ENCODE results near the gene EYA2. TPM values are rescaled to one million over a fixed set of nuclear protein-coding genes. Genes with fewer than 3 reads are reported as not detected.

EYA2 gene
- total and polyA plus RNA-seq, 2 donors (not counting 1 experiment from before 2014, with no cell fraction given): 1.1 to 2.8 TPM

DNA sequence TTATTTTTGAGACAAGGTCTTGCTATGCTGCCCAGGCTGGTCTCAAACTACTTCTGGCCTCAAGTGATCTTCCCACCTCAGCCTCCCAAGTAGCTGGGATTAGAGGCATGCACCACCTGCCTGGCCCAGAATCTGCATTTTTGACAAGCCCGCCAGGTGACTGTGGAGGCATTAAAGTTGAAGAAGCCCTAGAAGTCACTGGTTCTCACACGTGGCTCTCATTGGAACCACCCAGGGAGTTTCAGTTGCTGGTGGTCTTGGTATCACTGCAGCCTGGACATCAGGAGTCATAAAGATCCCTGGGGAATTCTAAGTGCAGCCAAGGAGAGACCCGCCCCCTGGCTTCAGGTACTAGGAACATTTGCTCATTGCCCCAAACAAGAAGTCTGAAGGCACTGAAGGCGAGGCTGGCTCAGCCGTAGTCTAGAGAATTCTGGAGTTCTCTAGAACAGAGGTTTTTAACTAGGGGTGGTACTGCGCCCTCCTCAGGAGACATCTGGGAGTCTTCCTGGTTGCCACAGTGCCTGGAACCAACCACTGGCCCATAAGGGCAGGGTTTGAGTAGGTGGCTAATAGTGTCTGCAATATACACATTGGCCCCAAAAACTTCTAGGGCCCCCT lies 279.1 kb downstream of the EYA2 start:
- no peaks in the 10 kb centered on the region for H3K79me2 ChIP-seq (ENCODE audit: control insufficient read depth, insufficient read depth, low read length)
- no peak overlapping the region for H3K4me3 Mint-ChIP-seq
- H3K9me3 Mint-ChIP-seq (ENCODE audit: insufficient read depth): no peaks in the 10 kb centered on the region
- no peaks in the 10 kb centered on the region for H3K36me3 ChIP-seq (replicated peaks in 1 of 2; ENCODE audit: control extremely low read depth in 1 of 2, control insufficient read depth in 1 of 2, extremely low read depth in 1 of 2, insufficient read depth in 2 of 2, low read length in 1 of 2)
- peaks cover 0 to 5% (median 3%) of the 10 kb centered on the region in 4 experiments for H3K27me3 ChIP-seq (replicated peaks in 1 of 4; ENCODE audit: control extremely low read depth in 1 of 4, control insufficient read depth in 3 of 4, insufficient read depth in 4 of 4, low read length in 3 of 4)
- H3K27ac Mint-ChIP-seq: no peak overlapping the region
- ATAC-seq (ENCODE audit: low read depth) (no peak), DNase-seq (no peak)
- intact Hi-C loops (cut with micrococcal nuclease): no loop called here
- POLR2A ChIA-PET: no interaction called here
- H3K27me3 Mint-ChIP-seq: peaks cover 19% of the 10 kb centered on the region
- H3K9ac ChIP-seq (ENCODE audit: low read length): no peak overlapping the region
- TF ChIP-seq EZH2 (IDR thresholded peaks at IDR 0.05; ENCODE audit: borderline replicate concordance, insufficient read depth, low read depth, low read length, poor library complexity, severe bottlenecking): no peak
- TF ChIP-seq, protein P1, sequence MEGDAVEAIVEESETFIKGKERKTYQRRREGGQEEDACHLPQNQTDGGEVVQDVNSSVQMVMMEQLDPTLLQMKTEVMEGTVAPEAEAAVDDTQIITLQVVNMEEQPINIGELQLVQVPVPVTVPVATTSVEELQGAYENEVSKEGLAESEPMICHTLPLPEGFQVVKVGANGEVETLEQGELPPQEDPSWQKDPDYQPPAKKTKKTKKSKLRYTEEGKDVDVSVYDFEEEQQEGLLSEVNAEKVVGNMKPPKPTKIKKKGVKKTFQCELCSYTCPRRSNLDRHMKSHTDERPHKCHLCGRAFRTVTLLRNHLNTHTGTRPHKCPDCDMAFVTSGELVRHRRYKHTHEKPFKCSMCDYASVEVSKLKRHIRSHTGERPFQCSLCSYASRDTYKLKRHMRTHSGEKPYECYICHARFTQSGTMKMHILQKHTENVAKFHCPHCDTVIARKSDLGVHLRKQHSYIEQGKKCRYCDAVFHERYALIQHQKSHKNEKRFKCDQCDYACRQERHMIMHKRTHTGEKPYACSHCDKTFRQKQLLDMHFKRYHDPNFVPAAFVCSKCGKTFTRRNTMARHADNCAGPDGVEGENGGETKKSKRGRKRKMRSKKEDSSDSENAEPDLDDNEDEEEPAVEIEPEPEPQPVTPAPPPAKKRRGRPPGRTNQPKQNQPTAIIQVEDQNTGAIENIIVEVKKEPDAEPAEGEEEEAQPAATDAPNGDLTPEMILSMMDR (IDR thresholded peaks at IDR 0.05): no peak
- CTCF ChIA-PET: interaction anchor here (0.7 kb wide), 1 partner anchor 488 kb away, joined by 5 read pairs; no protein-coding TSS in a partner anchor
- H3K4me1 ChIP-seq (ENCODE audit: control insufficient read depth in 2 of 2, insufficient read depth in 2 of 2, low read length in 2 of 2): no peaks in the 10 kb centered on the region
- H4K20me1 ChIP-seq (ENCODE audit: control insufficient read depth, insufficient read depth, low read length, poor library complexity, severe bottlenecking): no peaks in the 10 kb centered on the region
- no peak overlapping the region for H3K27ac ChIP-seq (ENCODE audit: low read length in 2 of 2)
- H3K9me3 ChIP-seq (ENCODE audit: control extremely low read depth in 1 of 3, control insufficient read depth in 2 of 3, insufficient read depth in 1 of 3, low read length in 2 of 3): no peaks in the 10 kb centered on the region
- no peaks in the 10 kb centered on the region for H3K4me1 Mint-ChIP-seq
- H3K4me3 ChIP-seq (ENCODE audit: control extremely low read depth in 1 of 5, extremely low read depth in 1 of 5, insufficient read depth in 1 of 5, low read depth in 2 of 5, low read length in 4 of 5): no peak overlapping the region
- H3K4me2 ChIP-seq (replicated peaks; ENCODE audit: low read depth, low read length, poor library complexity, severe bottlenecking): no peak overlapping the region
- WGBS (ENCODE audit: insufficient coverage): 93% methylated on average over 4 of the region's 6 CpGs
- no peak overlapping the region for H2AFZ ChIP-seq (ENCODE audit: insufficient read depth, low read depth, low read length, poor library complexity, severe bottlenecking)

DNA sequence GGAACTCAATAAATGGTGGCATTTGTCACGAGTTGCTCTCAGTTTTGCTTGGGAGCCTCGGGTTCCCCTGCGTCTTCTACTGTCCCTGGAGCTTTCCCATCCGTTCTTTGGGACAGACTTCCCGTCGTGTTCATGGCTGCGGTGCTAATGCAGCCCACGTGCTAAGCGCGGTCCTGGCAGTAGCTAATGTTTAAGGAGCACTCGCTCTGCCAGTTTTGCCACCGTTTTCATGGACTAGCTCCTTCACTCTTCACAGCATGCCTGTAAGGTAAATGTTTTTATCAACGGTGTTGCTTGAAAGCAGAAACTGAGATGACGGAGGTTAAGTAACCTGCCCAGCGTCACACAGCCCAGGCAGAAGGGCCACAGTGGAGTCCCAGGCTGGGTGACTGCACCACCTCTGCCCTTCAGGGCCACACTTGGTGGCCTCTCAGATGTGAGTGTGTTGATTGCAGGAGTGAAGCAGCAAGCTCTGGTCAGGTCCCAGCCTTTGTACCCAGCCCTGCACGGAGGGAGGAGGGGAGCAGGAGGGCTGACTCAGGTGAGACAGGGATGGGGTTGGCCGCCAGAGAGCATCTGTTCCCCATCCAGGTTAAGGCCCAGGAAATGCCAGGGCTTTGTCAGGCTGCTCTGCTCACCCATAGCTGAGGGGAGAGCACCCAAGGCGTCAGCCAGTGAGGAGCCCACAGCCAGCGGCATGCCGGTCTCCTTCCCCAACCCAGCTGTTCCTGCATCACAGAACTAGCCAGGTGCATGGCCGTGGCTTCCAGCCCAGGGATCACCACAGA lies 280.0 kb downstream of the EYA2 start:
- peaks cover 0 to 4% (median 1%) of the 10 kb centered on the region in 4 experiments for H3K27me3 ChIP-seq (replicated peaks in 1 of 4; ENCODE audit: control extremely low read depth in 1 of 4, control insufficient read depth in 3 of 4, insufficient read depth in 4 of 4, low read length in 3 of 4)
- ChIA-PET POLR2A (no interaction called here), CTCF (interaction anchor here (0.6 kb wide), 1 partner anchor 389 kb away, joined by 4 read pairs; no protein-coding TSS in a partner anchor)
- H3K36me3 ChIP-seq (replicated peaks in 1 of 2; ENCODE audit: control extremely low read depth in 1 of 2, control insufficient read depth in 1 of 2, extremely low read depth in 1 of 2, insufficient read depth in 2 of 2, low read length in 1 of 2): no peaks in the 10 kb centered on the region
- no peak overlapping the region for H3K27ac ChIP-seq (ENCODE audit: low read length in 2 of 2)
- ATAC-seq (ENCODE audit: low read depth) (no peak), DNase-seq (no peak)
- H3K4me1 ChIP-seq (ENCODE audit: control insufficient read depth in 2 of 2, insufficient read depth in 2 of 2, low read length in 2 of 2): no peaks in the 10 kb centered on the region
- TF ChIP-seq, protein P1 (IDR thresholded peaks at IDR 0.05): no peak
- no peak for TF ChIP-seq EZH2 (IDR thresholded peaks at IDR 0.05; ENCODE audit: borderline replicate concordance, insufficient read depth, low read depth, low read length, poor library complexity, severe bottlenecking)
- H3K79me2 ChIP-seq (ENCODE audit: control insufficient read depth, insufficient read depth, low read length): no peaks in the 10 kb centered on the region
- no peak overlapping the region for H3K27ac Mint-ChIP-seq
- H3K4me3 Mint-ChIP-seq: no peak overlapping the region
- H3K4me1 Mint-ChIP-seq: no peaks in the 10 kb centered on the region
- intact Hi-C loops (cut with micrococcal nuclease): no loop called here
- no peak overlapping the region for H3K4me3 ChIP-seq (ENCODE audit: control extremely low read depth in 1 of 5, extremely low read depth in 1 of 5, insufficient read depth in 1 of 5, low read depth in 2 of 5, low read length in 4 of 5)
- H4K20me1 ChIP-seq (ENCODE audit: control insufficient read depth, insufficient read depth, low read length, poor library complexity, severe bottlenecking): no peaks in the 10 kb centered on the region
- no peak overlapping the region for H2AFZ ChIP-seq (ENCODE audit: insufficient read depth, low read depth, low read length, poor library complexity, severe bottlenecking)
- H3K9me3 ChIP-seq (ENCODE audit: control extremely low read depth in 1 of 3, control insufficient read depth in 2 of 3, insufficient read depth in 1 of 3, low read length in 2 of 3): no peaks in the 10 kb centered on the region
- peaks cover 15% of the 10 kb centered on the region for H3K27me3 Mint-ChIP-seq
- H3K9ac ChIP-seq (ENCODE audit: low read length): no peak overlapping the region
- H3K4me2 ChIP-seq (replicated peaks; ENCODE audit: low read depth, low read length, poor library complexity, severe bottlenecking): no peak overlapping the region
- 90% methylated on average over 21 of the region's 21 CpGs for WGBS (ENCODE audit: insufficient coverage)
- no peaks in the 10 kb centered on the region for H3K9me3 Mint-ChIP-seq (ENCODE audit: insufficient read depth)

All from B cell (primary cell).